ENCODE measurements around the gene SH3PXD2B.

DNA sequence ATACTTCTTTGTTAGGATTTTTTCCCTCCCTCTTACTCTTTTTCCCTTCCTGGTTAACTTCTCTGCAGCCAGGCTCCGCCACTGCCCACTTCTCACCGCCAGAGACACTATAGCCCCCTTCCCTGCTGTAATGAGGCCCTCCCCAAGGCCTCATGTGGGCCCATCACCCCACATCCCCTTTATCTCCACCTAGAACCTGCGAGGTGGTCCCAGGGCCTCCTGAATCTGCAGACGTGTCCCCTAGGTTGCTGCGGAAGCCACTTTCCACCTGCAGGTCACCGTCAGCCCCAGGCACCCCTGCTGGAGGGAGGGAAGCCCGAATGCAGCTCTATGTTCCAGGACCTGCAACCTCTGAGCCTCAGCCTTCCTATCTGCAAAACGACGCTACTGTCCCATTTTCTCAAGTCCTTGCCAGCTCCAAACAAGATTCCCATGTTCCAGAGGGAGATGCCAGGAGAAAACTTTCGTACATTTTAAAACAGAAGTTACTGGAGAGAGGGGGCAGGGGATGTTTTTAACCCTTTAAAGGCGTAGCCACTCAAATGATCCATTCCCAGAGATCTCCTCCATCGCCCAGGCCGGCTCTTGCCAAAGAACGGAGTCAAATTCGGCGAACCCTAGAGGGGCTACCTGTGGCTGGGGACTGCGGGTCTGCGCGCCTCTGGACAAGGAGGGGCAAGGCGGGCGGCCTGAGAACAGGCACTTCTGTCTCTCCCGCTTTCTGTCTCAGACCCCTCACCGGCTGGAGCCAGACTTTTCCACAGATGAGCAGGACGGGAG is 929 bp downstream of the SH3PXD2B start:
- TF ChIP-seq CTCF (conservative IDR thresholded peaks at IDR 0.05; ENCODE audit: low read length) (peak; percentile 32), EZH2phosphoT487 (IDR thresholded peaks at IDR 0.05; ENCODE audit: borderline replicate concordance, low read depth, low read length) (no peak)
